Measurements from ENCODE around the gene PLEKHM2. TPM values are rescaled to one million over a fixed set of nuclear protein-coding genes. Genes with fewer than 3 reads are reported as not detected.

PLEKHM2 gene
- total RNA-seq, 1 experiment from 2014 or later: 45.9 TPM

DNA sequence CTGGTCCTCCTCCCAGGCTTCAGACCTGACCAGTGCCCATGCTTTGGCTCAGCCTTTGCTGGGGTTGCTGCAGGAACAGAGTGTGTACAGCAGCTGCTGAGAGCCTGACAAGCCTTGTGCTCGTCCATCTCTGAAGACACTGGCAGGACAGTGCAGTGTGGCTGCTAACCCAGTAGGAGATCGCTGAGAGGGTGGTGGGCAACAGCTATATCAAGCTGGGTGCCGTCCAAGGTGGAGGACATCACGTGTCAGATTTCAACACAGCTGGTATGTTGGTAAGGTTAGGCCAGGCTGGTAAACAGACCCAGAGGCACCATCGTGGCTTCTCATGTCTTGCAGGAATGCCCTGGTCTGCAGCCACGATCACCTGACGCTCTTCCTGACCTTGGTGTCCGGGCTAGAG lies 34.1 kb downstream of the PLEKHM2 start:
- H2BK120ac ChIP-seq (ENCODE audit: low read depth, low read length, poor library complexity, severe bottlenecking): no peak overlapping the region
- H3K79me1 ChIP-seq (ENCODE audit: insufficient read depth, low read depth, low read length, poor library complexity, severe bottlenecking): peaks cover 3% of the 10 kb centered on the region
- H3K23ac ChIP-seq (ENCODE audit: insufficient read length, low read depth, low read length): no peak overlapping the region
- WGBS (ENCODE audit: extremely low coverage, insufficient read length, low lambda C conversion rate): no CpG with 5 or more reads among the region's 8 CpGs
- H2AK5ac ChIP-seq (ENCODE audit: insufficient read length, low read length): no peak overlapping the region
- H3K27ac Mint-ChIP-seq: no peak overlapping the region
- no peaks in the 10 kb centered on the region for H3K9me3 ChIP-seq (ENCODE audit: control insufficient read depth, low read depth, low read length)
- no peaks in the 10 kb centered on the region for H3K23me2 ChIP-seq (ENCODE audit: insufficient read length, low read depth, low read length, poor library complexity, severe bottlenecking)
- H3K4me2 ChIP-seq (ENCODE audit: insufficient read depth, insufficient read length, low read length): no peak overlapping the region
- no peaks in the 10 kb centered on the region for H3K4me1 ChIP-seq (ENCODE audit: insufficient read depth, low read length)
- no peak overlapping the region for H4K91ac ChIP-seq (ENCODE audit: insufficient read length, low read depth, low read length)
- no peak overlapping the region for H3K9ac ChIP-seq (ENCODE audit: extremely low read depth, insufficient read length, low read length)
- no peak overlapping the region for H3T11ph ChIP-seq (ENCODE audit: low read length)
- H3K27me3 ChIP-seq (ENCODE audit: insufficient read depth, low read length): no peaks in the 10 kb centered on the region
- no peak overlapping the region for H3K27ac ChIP-seq (ENCODE audit: insufficient read length, low read depth, low read length)
- H3K18ac ChIP-seq (ENCODE audit: insufficient read length, low read depth, low read length): no peak overlapping the region
- H3K79me2 ChIP-seq (ENCODE audit: insufficient read depth, low read length): no peaks in the 10 kb centered on the region
- TF ChIP-seq, protein P1, sequence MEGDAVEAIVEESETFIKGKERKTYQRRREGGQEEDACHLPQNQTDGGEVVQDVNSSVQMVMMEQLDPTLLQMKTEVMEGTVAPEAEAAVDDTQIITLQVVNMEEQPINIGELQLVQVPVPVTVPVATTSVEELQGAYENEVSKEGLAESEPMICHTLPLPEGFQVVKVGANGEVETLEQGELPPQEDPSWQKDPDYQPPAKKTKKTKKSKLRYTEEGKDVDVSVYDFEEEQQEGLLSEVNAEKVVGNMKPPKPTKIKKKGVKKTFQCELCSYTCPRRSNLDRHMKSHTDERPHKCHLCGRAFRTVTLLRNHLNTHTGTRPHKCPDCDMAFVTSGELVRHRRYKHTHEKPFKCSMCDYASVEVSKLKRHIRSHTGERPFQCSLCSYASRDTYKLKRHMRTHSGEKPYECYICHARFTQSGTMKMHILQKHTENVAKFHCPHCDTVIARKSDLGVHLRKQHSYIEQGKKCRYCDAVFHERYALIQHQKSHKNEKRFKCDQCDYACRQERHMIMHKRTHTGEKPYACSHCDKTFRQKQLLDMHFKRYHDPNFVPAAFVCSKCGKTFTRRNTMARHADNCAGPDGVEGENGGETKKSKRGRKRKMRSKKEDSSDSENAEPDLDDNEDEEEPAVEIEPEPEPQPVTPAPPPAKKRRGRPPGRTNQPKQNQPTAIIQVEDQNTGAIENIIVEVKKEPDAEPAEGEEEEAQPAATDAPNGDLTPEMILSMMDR (conservative IDR thresholded peaks at IDR 0.05): no peak
- no peak overlapping the region for H3K4ac ChIP-seq (ENCODE audit: low read depth, low read length)
- DNase-seq: no peak
- H2AFZ ChIP-seq (ENCODE audit: low read length): no peak overlapping the region
- H3K27me3 Mint-ChIP-seq (ENCODE audit: low read depth): no peaks in the 10 kb centered on the region
- H2BK20ac ChIP-seq (ENCODE audit: low read depth, low read length, poor library complexity, severe bottlenecking): no peak overlapping the region
- H3K56ac ChIP-seq (ENCODE audit: insufficient read length, low read depth, low read length): no peak overlapping the region
- H2BK12ac ChIP-seq (ENCODE audit: insufficient read length, low read depth, low read length): no peak overlapping the region
- no peak overlapping the region for H4K5ac ChIP-seq (ENCODE audit: insufficient read length, low read depth, low read length)
- no peaks in the 10 kb centered on the region for H3K4me1 Mint-ChIP-seq
- no peak overlapping the region; the same call in 1 of the 2 replicates for H3K14ac ChIP-seq (ENCODE audit: insufficient read depth, low read length)
- no peak overlapping the region for H4K8ac ChIP-seq (replicated peaks; ENCODE audit: insufficient read length, low read depth, low read length)
- no peak overlapping the region for H3K4me3 Mint-ChIP-seq
- H3K36me3 Mint-ChIP-seq (ENCODE audit: insufficient read depth in 1 of 3, low read depth in 3 of 3): peaks cover 17 to 53% (median 46%) of the 10 kb centered on the region in 3 experiments
- H2BK5ac ChIP-seq (ENCODE audit: insufficient read length, low read length): no peak overlapping the region
- no peaks in the 10 kb centered on the region for H4K20me1 ChIP-seq (ENCODE audit: control insufficient read depth, insufficient read depth, insufficient read length)
- H2BK15ac ChIP-seq (ENCODE audit: low read depth, low read length): no peak overlapping the region
- no peaks in the 10 kb centered on the region for H3K9me3 Mint-ChIP-seq
